ENCODE measurements around the gene GALNS.

DNA sequence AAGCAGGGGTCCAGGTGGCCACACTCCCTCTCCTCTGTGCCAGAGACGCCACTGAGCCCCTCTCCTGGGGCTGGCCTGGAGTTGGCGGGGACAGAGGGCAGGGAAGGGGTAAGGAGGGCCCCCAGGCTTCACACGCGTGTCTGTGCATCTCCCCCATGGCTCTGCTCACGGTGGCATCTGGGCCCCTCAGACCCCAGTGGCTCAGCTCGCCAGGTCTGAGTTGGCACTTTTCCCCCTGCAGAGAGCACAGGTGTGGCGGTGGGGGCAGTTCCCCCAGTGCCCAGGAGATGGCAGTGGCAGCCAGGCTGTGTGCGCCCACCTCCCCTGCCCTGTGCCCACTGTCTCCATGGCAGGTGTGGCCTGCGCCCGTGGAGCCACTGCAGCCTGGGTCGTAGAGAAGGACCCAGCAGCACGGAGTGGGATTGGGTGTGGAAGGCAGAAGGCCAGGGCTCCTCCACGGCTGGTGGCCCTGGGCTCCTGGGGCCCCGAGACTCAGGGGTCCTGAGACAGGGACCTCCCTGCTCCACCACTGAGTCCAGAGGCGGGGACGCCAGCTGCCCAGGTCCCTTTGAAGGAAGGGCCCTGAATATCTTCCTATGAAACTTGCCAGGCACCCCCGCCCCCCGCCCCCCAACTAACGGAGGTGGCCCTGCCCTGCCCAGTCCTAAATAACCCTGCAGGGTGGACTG is 40.7 kb downstream of the GALNS start:
- TF ChIP-seq, protein P1, sequence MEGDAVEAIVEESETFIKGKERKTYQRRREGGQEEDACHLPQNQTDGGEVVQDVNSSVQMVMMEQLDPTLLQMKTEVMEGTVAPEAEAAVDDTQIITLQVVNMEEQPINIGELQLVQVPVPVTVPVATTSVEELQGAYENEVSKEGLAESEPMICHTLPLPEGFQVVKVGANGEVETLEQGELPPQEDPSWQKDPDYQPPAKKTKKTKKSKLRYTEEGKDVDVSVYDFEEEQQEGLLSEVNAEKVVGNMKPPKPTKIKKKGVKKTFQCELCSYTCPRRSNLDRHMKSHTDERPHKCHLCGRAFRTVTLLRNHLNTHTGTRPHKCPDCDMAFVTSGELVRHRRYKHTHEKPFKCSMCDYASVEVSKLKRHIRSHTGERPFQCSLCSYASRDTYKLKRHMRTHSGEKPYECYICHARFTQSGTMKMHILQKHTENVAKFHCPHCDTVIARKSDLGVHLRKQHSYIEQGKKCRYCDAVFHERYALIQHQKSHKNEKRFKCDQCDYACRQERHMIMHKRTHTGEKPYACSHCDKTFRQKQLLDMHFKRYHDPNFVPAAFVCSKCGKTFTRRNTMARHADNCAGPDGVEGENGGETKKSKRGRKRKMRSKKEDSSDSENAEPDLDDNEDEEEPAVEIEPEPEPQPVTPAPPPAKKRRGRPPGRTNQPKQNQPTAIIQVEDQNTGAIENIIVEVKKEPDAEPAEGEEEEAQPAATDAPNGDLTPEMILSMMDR (IDR thresholded peaks at IDR 0.05; ENCODE audit: poor library complexity) = peak; percentile 60
- no peak for TF ChIP-seq EZH2phosphoT487 (IDR thresholded peaks at IDR 0.05; ENCODE audit: low read depth, severe bottlenecking, unreplicated experiment)
